ENCODE measurements around the gene CDC42EP3. TPM values are rescaled to one million over a fixed set of nuclear protein-coding genes. Genes with fewer than 3 reads are reported as not detected.

Gene CDC42EP3
- total RNA-seq, 1 donor from 2014 or later, result 3.2 TPM

DNA sequence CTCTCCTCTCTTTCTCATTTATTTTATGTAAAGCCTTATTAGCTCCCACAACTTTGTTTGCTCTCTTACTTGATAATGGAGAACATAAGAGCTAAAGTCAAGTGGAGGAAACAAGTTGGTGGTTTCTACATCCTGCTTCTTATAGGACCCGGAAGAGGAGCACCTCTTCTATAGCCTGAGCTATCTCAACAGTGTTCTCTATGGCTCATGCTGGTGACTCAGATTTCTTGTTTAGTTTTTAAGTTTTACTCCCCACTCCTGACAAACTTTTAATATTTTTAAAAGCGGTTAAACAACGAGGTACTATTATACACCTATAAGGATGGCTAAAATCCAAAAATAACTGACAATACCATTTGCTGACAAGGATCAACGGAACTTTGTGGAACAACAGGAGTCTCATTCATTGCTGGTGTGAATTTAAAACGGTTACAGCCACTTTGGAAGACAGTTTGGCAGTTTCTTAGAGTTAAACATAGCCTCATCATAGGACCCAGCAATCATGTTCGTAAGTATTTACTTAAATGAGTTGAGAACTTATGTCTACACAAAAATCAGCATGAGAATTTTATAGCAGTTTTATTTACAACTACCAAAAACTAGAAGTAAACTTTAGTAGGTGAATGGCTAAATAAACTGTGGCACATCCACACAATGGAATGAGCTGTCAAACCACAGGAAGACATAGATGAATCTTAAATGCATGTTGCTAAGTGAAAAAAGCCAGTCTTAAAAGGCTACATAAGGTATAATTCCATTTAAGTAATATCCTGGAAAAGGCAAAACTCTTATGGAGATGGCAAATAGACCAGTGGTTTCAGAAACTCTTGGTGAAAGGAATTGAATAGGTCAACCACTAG, 12.7 kb upstream of the CDC42EP3 start:
- no peak for DNase-seq (ENCODE audit: low read depth in 2 of 2)

DNA sequence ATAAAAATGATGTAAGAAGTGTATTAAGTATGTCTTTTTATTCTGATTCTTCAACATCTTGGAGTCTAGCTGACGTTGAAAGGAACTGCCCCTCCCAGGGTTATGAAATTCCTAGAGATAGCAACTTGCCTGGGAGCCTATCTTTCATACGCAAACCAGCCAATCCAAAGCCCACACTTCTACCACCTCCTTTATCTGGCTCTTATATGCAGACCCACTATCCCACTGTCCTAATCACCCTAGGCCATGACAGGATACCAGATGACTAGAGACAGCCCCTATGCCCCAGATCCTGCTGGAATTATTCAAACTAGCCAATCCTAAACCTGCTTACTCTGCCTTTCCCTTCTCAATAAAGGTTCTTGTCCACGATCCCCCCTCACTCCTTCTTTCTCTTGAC, 11.8 kb upstream of the CDC42EP3 start:
- no peak for DNase-seq (ENCODE audit: low read depth in 2 of 2)

DNA sequence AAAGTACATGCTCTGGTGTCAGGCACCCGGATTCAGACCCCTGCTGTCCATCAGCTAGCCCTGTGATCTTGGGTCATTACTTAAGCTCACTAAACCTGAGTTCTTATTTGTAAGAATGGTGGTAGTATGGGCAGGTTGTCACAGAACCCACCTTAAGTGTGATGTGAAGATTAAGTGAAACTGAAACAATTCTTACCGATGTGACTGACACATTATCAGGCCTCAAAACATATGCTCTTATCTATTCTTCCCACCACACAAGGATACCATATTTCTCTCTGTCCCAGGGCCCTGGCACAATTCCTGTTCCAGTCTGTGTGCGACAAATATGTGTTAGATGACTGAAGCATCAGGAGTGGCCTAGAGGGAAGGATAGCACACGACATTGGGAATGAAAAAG, 11.0 kb upstream of the CDC42EP3 start:
- DNase-seq (ENCODE audit: low read depth in 2 of 2), result no peak

DNA sequence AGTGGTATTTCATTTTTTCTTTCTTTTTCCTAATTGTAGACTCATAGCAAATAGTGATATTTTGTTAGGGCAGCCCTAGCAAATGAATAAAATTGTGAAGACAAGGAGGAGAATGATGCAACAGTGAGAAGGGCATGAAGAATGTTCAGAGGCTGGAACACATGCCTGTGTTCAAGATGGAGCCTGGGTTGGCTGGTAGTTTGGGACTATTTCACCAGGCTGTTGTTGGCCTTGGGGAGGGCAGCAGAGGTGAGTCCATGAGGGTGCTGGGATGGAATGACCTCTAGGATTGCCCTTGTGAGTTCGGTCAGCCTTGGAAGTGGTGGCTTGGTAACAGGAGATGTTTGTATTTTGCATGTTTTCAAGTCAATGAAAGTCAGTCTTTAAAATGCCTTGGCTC, 10.1 kb upstream of the CDC42EP3 start:
- no peak for DNase-seq (ENCODE audit: low read depth in 2 of 2)

DNA sequence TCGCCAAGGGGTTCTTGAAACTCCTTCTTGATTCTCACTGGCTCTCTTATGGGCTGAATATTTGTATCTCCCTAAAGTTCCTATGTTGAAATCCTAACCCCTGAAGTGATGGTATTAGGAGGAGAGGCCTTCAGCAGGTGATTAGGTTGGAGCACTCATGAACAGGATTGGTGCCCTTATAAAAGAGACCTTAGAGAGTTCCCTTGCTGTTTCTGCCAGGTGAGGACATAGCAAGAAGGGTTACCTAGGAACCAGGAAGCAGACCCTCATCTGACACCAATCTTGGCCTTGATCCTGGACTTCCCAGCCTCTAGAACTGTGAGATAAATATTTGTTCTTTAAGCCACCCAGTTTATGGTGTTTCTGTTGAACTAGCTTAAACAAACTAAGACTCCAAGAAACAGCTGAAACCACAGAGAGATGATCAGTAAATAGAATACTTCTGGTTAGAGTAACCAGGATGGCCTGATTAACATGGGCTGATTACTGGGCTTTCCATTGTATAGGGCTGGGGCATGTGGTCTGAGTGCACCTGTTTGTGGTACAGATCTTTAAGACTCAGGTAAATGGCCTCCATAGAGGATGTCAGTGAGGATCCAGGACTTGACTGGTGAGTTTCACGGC, 7.7 kb upstream of the CDC42EP3 start:
- DNase-seq (ENCODE audit: low read depth in 2 of 2), result no peak

DNA sequence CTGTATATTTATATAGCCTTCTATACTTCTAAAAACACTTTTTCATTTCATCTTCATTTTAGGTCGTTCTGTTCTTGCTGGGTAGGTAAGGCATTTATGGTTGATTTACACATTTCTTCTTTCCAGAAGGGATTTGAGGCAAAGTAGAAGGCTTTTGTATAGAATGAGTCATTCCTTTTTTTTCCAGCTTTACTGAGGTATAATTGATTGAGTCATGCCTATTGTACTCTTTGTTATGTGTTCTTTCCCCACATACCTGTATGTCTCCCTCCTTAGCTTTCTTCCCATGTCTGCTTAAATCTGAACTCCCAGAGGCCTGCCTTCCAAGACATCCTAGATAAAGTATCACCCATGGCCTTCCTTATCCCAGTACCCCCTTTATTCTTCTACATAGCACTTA, 4.8 kb upstream of the CDC42EP3 start:
- DNase-seq (ENCODE audit: low read depth in 2 of 2), result peak; percentile 47 to 76

DNA sequence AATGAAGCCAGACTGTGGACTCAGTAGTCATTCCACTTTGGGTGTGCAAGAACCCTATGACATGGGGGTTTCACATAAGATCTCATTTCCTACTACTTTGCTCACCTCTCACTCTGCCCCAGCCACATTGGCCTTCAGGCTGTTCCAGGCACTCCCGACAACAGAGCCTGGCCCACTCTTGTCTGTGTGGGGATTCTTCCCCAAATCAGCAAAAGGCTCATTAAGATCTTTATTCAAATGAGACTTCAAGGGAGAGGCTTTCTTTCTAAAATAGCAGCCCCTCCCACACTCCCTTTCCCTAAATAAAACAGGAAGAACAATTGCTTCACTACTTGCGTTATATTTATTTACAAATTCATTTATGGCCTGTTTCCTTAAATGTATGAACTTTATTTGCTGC, 3.5 kb upstream of the CDC42EP3 start:
- no peak for DNase-seq (ENCODE audit: low read depth in 2 of 2)

DNA sequence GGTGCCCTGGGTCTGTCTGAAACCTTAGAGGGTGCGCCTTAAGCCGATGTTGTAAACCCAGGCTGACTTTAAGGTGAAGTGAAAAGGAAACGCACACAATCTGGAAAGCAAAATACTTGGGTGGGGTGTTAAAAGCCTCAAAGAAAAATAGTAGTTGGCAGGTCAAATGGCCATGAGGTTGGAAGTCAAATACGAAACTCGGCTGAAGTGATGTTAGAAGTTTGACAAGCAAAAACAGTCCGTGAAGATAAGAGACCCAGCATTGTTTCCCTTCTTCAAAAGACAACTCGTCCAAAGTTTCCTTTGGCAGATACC, 1.4 kb upstream of the CDC42EP3 start:
- DNase-seq (ENCODE audit: low read depth in 2 of 2), result no peak

DNA sequence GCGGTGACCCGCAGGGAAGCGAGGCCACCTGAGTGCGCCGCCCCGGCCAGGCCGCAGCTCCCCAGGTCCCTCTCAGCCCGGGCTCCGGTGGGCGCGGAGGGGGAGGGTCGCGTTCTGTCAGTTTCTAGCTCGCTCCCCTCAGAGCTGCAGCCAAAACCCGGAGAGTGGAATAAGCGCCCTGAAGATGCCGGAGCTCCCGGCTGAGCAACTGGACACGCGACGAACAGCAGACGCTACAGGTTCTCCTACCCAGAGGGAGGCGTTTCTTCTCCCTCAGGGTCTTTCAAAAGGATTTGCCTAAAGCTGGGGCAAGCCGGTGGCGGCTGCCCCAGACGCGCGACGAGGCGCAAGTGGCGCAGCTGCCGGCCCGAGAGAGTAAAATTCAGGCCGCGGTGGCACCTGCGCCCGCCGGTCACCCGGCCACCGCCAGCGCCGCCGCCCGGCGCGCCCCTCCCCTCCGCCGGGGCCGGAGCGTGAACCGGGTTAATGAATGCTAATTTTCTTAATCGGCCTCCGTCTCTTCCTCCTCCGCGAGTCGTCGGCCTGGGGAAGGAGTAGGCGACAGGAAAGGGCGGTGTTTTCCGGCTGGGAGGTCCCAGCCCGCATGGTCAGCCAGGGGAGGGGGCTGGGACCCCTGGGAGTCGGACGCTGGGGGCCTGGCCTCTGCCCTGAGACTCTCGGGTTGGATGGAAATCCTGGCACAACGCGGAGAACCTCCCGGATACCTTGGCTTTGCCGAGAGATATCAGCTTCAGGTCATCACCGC, 845 bp upstream of the CDC42EP3 start:
- DNase-seq (ENCODE audit: low read depth in 2 of 2), result peak; percentile 88 to 89

DNA sequence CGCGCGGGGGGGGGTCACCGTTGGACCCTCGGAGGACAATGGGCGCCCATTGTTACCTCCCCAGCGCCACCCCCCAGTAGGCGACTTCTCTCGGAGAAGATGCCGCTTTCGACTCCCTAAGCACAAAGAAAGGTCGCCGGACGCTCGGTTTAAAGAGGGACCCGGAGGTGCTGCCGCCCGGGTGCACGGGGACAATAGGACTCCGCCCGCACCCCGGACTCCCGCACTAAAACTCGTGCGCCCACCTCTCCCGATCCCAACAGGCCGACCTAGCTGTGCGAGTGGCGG, 318 bp upstream of the CDC42EP3 start:
- DNase-seq (ENCODE audit: low read depth in 2 of 2), result no peak

DNA sequence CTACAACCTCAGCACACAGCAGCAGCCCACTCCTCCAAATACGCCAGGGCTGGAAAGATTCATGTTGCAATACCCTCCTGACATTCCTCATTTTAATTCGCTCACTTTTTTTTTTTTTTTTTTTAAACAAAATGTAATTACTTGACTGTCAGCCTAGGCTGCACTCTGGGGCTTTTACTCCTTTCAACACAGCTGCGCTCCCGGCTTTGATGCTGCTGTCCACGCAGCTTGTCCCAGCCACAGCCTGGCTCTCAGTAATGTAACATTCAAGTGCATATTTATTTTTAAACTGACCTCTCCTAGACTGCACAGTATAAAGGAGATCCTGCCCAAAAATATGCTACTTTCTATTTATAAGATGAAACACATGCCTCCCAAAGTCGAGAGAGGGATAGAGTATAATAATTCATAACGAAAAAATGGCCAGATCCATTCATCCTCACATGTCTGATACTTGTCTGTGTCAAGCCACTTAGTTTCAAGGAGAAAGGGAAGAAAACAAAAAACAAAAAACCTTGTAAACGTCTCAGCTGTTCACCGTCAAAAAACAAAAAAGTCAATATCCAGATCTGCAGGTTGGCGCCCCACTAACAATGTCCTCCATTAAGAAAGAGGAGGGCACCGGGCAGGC, 949 bp downstream of the CDC42EP3 start:
- DNase-seq (ENCODE audit: low read depth in 2 of 2), result peak in 1 of 2 donors; percentile 59

DNA sequence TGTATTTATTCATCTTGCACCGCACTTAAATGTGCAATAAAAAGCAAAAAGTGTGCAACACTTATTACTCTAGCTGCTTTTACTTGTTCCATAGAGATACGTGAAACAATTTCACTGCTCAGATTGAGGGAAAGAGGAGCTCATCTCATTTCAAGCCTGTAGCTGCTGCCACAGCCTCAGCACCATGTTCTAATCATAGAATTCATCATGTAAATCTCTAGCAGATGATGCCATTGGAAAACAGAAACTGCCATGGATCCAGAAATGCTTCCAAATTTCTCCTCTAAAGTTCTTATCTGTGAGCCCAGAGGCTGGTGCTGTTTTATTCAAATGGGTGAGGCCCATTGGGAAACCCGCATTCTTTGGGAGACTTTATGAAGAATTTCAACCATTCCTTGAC, 2.0 kb downstream of the CDC42EP3 start:
- no peak for DNase-seq (ENCODE audit: low read depth in 2 of 2)

DNA sequence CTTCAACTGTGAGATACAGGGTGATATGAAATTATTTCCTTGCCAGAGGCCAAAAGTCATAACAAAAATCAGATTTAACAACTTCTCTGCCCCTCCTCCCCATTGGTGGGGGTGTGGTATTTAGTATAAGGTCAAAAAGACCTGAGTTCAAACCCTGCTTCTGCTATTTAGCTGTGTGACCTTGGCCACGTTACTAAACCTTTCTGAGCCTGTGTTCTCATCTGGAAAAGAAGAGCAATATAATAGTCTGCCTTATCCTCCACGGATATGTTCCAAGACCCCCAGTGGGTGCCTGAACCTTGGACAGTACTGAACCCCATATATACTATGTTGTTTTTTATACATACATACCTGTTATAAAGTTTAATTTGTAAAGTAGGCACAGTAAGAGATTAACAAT, 3.7 kb downstream of the CDC42EP3 start:
- DNase-seq (ENCODE audit: low read depth in 2 of 2), result no peak

DNA sequence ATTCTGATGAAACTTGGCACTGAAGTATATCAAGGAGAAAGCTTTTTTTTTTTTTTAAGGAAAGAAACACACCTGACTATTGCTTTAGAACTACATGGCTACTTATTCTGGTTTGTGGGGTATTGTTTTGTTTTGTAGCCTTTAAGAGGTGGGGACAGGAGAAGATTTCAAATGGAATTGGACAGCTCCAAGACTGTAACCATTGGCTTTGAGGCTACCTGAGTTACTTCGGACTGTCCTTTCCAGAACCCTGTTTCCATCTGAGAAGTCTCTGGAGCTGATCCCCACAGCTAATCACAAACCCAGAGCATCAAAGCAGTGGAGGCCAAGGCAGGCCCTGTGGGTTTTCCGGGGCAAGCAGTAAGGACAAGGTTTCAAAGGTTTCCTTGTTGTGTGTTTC, 4.7 kb downstream of the CDC42EP3 start:
- no peak for DNase-seq (ENCODE audit: low read depth in 2 of 2)

DNA sequence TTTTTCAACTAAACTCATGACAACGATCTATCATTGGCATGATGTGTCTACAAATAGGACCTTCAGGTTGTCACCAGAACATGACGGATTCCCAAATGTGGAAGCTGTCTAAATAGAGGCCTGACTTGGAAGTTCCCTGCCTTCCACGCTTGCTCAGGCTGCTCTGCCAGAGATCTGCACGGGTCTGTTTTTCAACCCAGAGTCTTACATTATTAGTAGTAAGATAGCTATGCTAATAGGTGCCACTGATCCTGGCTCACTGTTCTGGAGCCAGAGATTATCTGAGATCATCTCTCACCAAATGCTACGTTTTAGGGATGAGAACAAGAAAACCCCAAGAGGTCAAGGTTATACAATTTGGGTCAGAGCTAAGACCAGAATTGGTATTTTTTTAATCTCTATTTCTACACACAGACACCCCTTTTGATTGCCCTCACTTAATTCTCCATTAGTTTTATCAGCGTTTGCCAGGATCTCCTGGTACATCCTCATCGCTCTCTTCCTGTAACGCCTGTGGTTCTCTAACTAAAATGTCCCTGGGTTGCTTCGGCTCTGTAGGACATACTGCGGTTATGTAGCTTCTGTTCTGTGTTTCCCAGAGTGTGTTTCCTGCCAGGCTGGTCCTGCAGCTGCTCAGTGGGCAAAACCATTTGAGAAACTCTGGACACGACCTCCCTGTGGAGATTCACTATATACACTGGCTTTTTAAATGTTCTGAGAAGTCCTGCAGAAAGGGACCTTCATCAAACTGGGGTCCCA, 5.7 kb downstream of the CDC42EP3 start:
- peak in 1 of 2 donors; percentile 49 for DNase-seq (ENCODE audit: low read depth in 2 of 2)

DNA sequence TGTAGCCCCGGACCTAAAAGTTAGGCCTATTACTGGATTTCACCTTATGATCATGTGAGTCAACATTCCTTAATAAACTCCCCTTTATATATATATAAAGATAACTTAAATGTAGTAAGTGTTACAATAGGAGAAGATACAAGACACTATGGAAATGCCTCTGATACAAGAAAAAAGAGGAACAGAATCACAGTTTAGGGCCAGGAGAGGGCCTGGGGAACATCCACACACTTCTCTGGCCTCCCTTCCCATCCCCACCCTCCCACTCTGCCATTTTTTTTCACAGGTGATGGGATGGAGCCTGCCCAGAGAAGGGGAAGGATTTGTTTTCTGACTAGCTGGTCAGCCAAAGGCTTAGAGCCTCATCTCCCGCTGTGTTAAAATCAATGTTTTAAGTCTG, 6.4 kb downstream of the CDC42EP3 start:
- DNase-seq (ENCODE audit: low read depth in 2 of 2), result no peak

DNA sequence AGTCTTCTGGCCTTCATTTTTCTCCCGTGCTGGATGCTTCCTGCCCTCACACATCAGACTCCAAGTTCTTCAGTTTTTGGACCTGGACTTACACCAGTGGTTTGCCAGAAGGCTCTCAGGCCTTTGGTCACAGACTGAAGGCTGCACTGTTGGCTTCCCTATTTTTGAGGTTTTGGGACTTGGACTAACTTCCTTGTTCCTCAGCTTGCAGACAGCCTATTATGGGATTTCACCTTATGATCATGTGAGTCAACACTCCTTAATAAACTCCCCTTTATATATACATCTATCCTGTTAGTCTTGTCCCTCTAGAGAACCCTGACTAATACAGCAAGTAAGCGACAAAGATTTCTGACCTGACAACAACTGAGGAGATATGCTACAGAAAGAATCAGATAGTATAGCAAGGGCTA, 7.2 kb downstream of the CDC42EP3 start:
- DNase-seq (ENCODE audit: low read depth in 2 of 2), result no peak

DNA sequence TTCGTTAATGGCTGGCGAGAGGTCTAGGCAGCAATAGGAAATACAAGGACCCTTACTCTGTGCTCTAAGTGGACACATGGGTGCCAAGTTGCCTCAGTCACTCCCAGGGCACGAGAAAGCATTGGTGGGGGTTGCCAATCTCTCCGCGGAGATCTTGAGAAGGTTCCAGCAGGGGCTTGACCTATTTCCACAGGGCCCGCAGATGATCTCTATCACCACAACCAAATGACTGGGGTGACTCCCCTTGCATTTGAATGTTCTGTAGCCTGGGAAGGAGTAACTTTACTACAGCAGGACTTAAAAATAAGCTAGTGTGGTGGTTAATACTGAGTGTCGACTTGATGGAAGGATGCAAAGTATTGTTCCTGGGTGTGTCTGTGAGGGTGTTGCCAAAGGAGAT, 8.1 kb downstream of the CDC42EP3 start:
- no peak for DNase-seq (ENCODE audit: low read depth in 2 of 2)

DNA sequence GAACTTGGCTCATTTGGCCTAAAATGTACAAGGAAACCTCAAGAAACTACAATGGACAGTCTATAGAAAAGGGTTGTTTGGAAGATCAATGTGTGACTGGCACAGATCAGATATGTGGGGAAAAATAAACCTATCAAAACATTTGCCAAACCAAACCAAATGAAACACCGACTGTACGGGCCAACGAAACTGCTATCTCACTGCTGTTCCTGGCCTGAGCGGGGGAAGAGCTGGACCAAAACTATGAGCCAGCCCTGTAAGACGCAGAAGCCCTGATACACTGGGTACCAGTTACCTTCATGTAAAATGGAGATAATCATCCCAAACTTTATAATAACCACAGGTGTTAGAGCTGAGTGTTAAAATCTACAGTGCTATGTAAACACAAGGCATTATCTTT, 11.7 kb downstream of the CDC42EP3 start:
- no peak for DNase-seq (ENCODE audit: low read depth in 2 of 2)

DNA sequence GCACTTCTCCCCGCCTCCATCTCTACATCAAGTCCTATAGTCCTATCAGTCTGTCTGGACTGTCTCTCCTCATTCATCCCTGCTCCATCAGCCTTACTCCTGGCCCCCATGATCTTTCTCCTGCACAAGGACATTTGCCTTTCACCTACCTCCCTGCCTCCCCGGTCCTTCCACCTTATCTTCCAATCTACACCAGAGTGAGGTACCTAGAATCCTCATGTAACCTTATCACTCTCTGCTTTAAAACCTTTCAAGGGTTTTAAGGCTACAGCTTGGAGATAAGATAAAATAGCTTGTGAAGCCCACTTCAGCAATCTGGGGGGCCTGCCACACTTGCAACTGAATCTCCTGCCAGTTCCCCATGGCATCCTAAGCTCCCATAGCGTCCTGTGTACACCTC, 12.8 kb downstream of the CDC42EP3 start:
- no peak for DNase-seq (ENCODE audit: low read depth in 2 of 2)

DNA sequence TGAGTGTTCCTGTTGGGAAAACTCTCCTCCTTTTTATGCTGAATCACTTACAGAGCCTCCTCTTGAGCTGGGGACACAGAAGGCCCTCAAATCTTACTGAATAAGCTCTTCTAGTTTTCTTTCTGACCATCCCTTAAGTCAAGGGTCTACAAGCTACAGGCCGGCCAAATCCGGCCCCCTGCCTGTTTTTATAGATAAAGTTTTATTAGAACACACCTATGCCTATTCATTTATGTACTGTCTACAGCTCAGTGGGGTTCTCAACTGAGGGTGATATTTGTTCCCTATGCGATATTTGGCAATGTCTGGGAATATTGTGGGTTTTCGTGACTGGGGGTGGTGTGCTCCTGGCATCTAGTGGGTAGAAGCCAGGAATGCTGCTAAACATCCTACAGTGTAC, 14.0 kb downstream of the CDC42EP3 start:
- DNase-seq (ENCODE audit: low read depth in 2 of 2), result no peak

Measured in lung microvascular endothelial cell (primary cell).